PC-3 (cell line): ENCODE results near the gene TTBK1.

ENCODE experiments used
- CTCF ChIP-seq: fragments of 300-600 bp; sonication (generic); conservative IDR thresholded peaks from 2 replicates; pipeline ENCODE4 v1.5.1; 2017; ENCODE audit warnings: antibody characterized with exemption, low read depth, mild to moderate bottlenecking, low read length
- EZH2 ChIP-seq: fragments of 300-600 bp; sonication (generic); IDR thresholded peaks from one replicate; pipeline ENCODE4 v1.6.1; 2017; ENCODE audit warnings: antibody characterized with exemption, mild to moderate bottlenecking, low read length; ENCODE audit not compliant: unreplicated experiment
- EZH2phosphoT487 ChIP-seq: fragments of 300-600 bp; sonication (generic); IDR thresholded peaks from 2 replicates; pipeline ENCODE4 v1.6.1; 2018; ENCODE audit warnings: mild to moderate bottlenecking, antibody characterized with exemption, low read length, borderline replicate concordance

- TF ChIP-seq CTCF (no peak), EZH2 (no peak), EZH2phosphoT487 (no peak)
Measured at GRCh38 chr6:43219119-43219518, 24.2 kb upstream of the TTBK1 start.
